Measurements from ENCODE around the gene RBMS3.
"Not testable (repeated sequence)": the region's sequence is repeated elsewhere in the genome, so short reads cannot be mapped to it uniquely, and the experiment has no call there.

RBMS3 gene

GRCh38 chr3:30024466-30024865, 743.6 kb downstream of the RBMS3 start:
- DNase-seq (ENCODE audit: low spot score), result no peak

- DNase-seq (ENCODE audit: low spot score), result no peak
Observed at GRCh38 chr3:30026851-30027250, 746.0 kb downstream of the RBMS3 start.

- no peak for DNase-seq (ENCODE audit: low spot score)
Observed at GRCh38 chr3:30034246-30034991, 753.5 kb downstream of the RBMS3 start.

GRCh38 chr3:30035935-30036567, 755.2 kb downstream of the RBMS3 start:
- no peak for DNase-seq (ENCODE audit: low spot score)

GRCh38 chr3:30040126-30040525, 759.3 kb downstream of the RBMS3 start:
- DNase-seq (ENCODE audit: low spot score), result no peak

- DNase-seq (ENCODE audit: low spot score), result not testable (repeated sequence)
Observed at GRCh38 chr3:30041481-30041880, 760.6 kb downstream of the RBMS3 start.

- peak; percentile 47 for DNase-seq (ENCODE audit: low spot score)
Observed at GRCh38 chr3:30042274-30042859, 761.5 kb downstream of the RBMS3 start.

- DNase-seq (ENCODE audit: low spot score), result no peak
Observed at GRCh38 chr3:30042916-30043555, 762.2 kb downstream of the RBMS3 start.

GRCh38 chr3:30044515-30044914, 763.6 kb downstream of the RBMS3 start:
- no peak for DNase-seq (ENCODE audit: low spot score)

GRCh38 chr3:30048431-30048830, 767.6 kb downstream of the RBMS3 start:
- no peak for DNase-seq (ENCODE audit: low spot score)

GRCh38 chr3:30050116-30050515, 769.2 kb downstream of the RBMS3 start:
- DNase-seq (ENCODE audit: low spot score), result not testable (repeated sequence)

- DNase-seq (ENCODE audit: low spot score), result no peak
Observed at GRCh38 chr3:30059240-30059639, 778.4 kb downstream of the RBMS3 start.
